H1 (cell line): ENCODE data around the gene LRRC23. TPM values are rescaled to one million over a fixed set of nuclear protein-coding genes. Genes with fewer than 3 reads are reported as not detected.

Experiments used
- BCL11A ChIP-seq, 2 experiments: IDR thresholded peaks; one replicate each; pipeline ENCODE4 v1.6.1; 2011; ENCODE audit warnings: low read depth in 2 of 2, low read length in 2 of 2, mild to moderate bottlenecking in 2 of 2
- CHD2 ChIP-seq: IDR thresholded peaks from 2 replicates; pipeline ENCODE4 v1.6.1; 2012; ENCODE audit warnings: low read length, improper control_type of control experiment
- CHD7 ChIP-seq: fragments of 300-600 bp; sonication (generic); IDR thresholded peaks from 2 replicates; pipeline ENCODE4 v1.7.1; 2012; ENCODE audit warnings: low read length, moderate library complexity, mild to moderate bottlenecking, inconsistent platforms; ENCODE audit not compliant: insufficient replicate concordance
- EGR1 ChIP-seq: IDR thresholded peaks from 2 replicates; pipeline ENCODE4 v1.6.1; 2011; ENCODE audit warnings: low read depth, low read length, borderline replicate concordance
- GABPA ChIP-seq: IDR thresholded peaks from 2 replicates; pipeline ENCODE4 v1.6.1; 2011; ENCODE audit warnings: mild to moderate bottlenecking, low read length, moderate library complexity, borderline replicate concordance; ENCODE audit not compliant: insufficient read depth
- GTF2F1 ChIP-seq: IDR thresholded peaks from 2 replicates; pipeline ENCODE4 v1.6.1; 2012; ENCODE audit warnings: low read depth, low read length, improper control_type of control experiment, borderline replicate concordance
- KDM4A ChIP-seq: IDR thresholded peaks from one replicate; pipeline ENCODE4 v1.7.1; 2012; ENCODE audit warnings: low read depth, mild to moderate bottlenecking, moderate library complexity, low read length, inconsistent platforms; ENCODE audit not compliant: severe bottlenecking
- MAX ChIP-seq: IDR thresholded peaks from 2 replicates; pipeline ENCODE4 v1.6.1; 2012; ENCODE audit warnings: inconsistent platforms
- RFX5 ChIP-seq: IDR thresholded peaks from 2 replicates; pipeline ENCODE4 v1.6.1; 2011; ENCODE audit warnings: low read depth, low read length, improper control_type of control experiment, borderline replicate concordance
- polyA plus RNA-seq, 7 experiments: library from polyadenylated mRNA; depleted of rRNA in 3 of 7; stranded (reverse) in 5 of 7; unstranded in 2 of 7; fragments of >200 nt in 5 of 7; fragments of 200-250 nt in 2 of 7; gene quantifications; 1 replicate in 5 of 7; 2 replicates in 1 of 7; 4 replicates in 1 of 7; pipeline versions ENCODE4 v1.2.1 to v1.2.3, GENCODE V29; 2011 to 2013; ENCODE audit warnings: missing spikeins in 2 of 7, mixed read lengths in 2 of 7
- total RNA-seq: library from RNA; stranded (reverse); fragmentation: NEBNext Ultra II Directional; extraction: Animal tissue kit (Norgen Biotek cat#: 25700); gene quantifications from 2 replicates; pipeline ENCODE4 v1.2.1, GENCODE V29; 2021

Gene LRRC23
- total and polyA plus RNA-seq, 2 of the 8 experiments (the other 6 are each of a cell fraction or from before 2014, with no cell fraction given): 2.5 to 3.6 TPM

- no peak for TF ChIP-seq CHD7
- TF ChIP-seq CHD2: peak; percentile 8; the same call in 1 of the 2 replicates
- TF ChIP-seq EGR1: 0 out of 2 replicates have a peak, but pooled peaks have one; percentile 37
- TF ChIP-seq MAX: peak; percentile 89
- TF ChIP-seq BCL11A (IDR thresholded peaks at IDR 0.05; ENCODE audit: low read depth in 2 of 2, low read length in 2 of 2): no peak
- TF ChIP-seq GTF2F1: no peak
- peak; percentile 41 for TF ChIP-seq KDM4A
- TF ChIP-seq GABPA: peak; percentile 65; the same call in 1 of the 2 replicates
- TF ChIP-seq RFX5: no peak
These were observed 13.6 kb upstream of the LRRC23 start (continued) for GRCh38 chr12:6890789-6891645.
